GM12892 (cell line): ENCODE data around the gene DDX1.
"Not testable (repeated sequence)": the region's sequence is repeated elsewhere in the genome, so short reads cannot be mapped to it uniquely, and the experiment has no call there.

Experiments used
- DNase-seq: peaks from one replicate; pipeline ENCODE4 v3.0.0; 2011; ENCODE audit not compliant: insufficient read length
- FAIRE-seq: peaks from 2 replicates; lab custom pipeline; 2011; peaks lifted over from hg19 to GRCh38; lab: Jason Lieb, UNC
- POLR2A ChIP-seq: IDR thresholded peaks from 2 replicates; pipeline ENCODE4 v1.6.1; 2011; ENCODE audit warnings: low read depth, low read length, control low read depth
- POLR2AphosphoS5 ChIP-seq: IDR thresholded peaks from 2 replicates; pipeline ENCODE4 v1.6.1; 2011; ENCODE audit warnings: low read depth, low read length, control low read depth
- TAF1 ChIP-seq: IDR thresholded peaks from 2 replicates; pipeline ENCODE4 v1.6.1; 2011; ENCODE audit warnings: low read depth, mild to moderate bottlenecking, control low read depth, low read length, borderline replicate concordance

DDX1 gene

GRCh38 chr2:15620857-15621471 lies 29.3 kb downstream of the DDX1 start:
- FAIRE-seq: no peak
- DNase-seq: no peak
- TF ChIP-seq POLR2AphosphoS5 (no peak), TAF1 (no peak), POLR2A (no peak)

- not testable (repeated sequence) for FAIRE-seq, DNase-seq
These were observed 29.8 kb downstream of the DDX1 start for GRCh38 chr2:15621472-15621870.

DNA sequence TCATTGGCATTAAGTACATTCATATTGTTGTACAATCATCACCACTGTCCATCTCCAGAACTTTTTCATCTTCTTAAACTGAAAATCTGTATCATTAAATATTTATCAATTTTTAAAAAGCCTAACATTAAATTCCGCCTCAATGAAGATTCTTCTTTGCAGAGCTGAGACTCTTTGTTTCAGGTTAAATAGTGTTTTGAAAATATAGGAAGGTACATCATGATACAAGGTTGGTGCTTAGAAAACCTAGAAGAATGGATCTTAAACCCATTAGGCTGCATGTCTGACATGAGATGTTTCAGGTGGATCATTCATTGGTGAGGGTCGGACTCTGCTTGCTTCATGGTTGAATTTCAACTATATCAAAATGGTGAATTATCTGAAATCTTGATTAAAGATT lies 30.5 kb downstream of the DDX1 start:
- TF ChIP-seq POLR2A: no peak
- DNase-seq: no peak
- FAIRE-seq: no peak

- no peak for FAIRE-seq
- no peak for TF ChIP-seq POLR2AphosphoS5
- no peak for TF ChIP-seq TAF1
- TF ChIP-seq POLR2A: no peak
- DNase-seq: no peak
These were observed 31.2 kb downstream of the DDX1 start for GRCh38 chr2:15622614-15623480.

DNA sequence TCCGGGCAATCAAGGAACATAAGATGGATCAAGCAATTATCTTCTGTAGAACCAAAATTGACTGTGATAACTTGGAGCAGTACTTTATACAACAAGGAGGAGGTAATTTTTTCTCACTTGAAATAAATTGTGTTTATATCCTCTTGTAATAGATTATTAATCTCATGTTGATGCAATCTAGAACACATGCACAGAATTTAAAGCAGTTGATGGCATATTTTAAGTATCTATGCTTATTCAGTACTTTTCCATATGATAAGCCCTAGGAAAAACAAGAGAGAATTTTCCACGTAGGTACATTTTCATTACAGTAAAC lies 31.8 kb downstream of the DDX1 start:
- TF ChIP-seq POLR2AphosphoS5 (no peak), TAF1 (no peak), POLR2A (no peak)
- peak; percentile 61 for FAIRE-seq

DNA sequence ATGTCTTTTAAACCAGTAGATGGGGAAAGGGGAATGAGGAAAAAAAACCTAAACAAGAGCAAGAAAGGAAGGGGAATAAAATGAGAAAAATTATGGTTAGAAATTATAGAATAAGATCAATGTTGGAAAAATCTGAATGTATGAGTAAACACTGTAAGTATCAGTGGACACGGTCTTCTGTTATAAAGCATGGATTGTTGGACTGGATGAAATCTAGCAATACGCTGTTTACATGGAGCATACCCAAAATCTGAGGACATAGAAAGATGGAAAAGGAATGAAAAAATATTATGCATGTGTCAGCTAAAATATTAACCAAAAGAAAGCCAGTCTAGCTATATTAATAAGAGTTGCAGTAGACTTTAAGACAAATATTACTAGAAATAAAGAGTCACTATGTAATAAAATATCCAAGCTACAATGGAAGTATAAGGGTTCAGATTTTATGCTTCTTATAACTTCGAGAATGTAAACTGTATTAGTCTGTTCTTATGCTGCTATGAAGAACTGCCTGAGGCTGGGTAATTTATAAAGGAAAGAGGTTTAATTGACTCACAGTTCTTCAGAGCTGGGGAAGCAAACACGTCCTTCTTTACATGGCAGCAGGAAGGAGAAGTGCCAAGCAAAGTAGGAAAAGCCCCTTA lies 32.4 kb downstream of the DDX1 start:
- DNase-seq: no peak
- TF ChIP-seq TAF1: no peak
- TF ChIP-seq POLR2A: no peak
- TF ChIP-seq POLR2AphosphoS5: no peak
- no peak for FAIRE-seq

More for the DNA sequence above, 31.8 kb downstream of the DDX1 start:
- DNase-seq: no peak

DNA sequence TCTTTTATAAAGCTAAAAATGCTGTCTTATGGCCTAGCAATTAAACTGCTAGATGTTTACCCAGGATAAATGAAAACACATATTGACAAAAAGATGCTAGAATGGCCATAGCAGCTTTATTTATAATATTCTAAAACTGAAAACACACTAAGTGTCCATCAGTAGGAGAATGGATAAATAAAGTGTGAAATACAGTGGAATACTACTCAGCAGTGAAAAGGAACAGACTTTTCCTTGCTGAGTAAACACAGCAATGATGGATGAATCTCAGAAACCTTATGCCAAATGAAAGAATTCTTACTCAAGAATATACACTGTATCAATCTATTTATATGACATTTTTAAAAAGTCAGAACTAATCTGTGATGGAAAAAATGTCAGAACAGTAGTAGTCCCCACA lies 33.2 kb downstream of the DDX1 start:
- FAIRE-seq (no peak), DNase-seq (no peak)
- TF ChIP-seq POLR2AphosphoS5 (no peak), POLR2A (no peak), TAF1 (no peak)

- FAIRE-seq (no peak), DNase-seq (no peak)
- no peak for TF ChIP-seq POLR2A
- TF ChIP-seq TAF1: no peak
- no peak for TF ChIP-seq POLR2AphosphoS5
These were observed 33.8 kb downstream of the DDX1 start for GRCh38 chr2:15625344-15626036.

DNA sequence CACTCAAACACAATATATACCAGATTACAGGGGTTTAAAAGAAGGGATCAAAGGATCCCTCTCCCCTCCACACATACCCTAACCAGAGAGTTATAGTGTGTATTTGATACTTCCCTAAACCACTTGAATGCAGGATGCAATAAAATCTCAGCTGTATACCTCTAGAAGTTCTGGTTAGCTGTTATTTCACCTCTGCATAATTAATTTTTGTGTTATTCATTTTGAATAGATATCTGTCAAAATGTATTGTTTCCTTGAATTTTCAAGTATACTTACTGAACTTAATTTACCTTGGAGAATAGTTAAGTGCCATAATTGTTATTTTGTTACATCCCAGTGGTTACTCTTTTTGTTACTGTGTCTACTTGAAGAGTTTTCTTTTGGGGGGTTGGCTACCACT lies 34.5 kb downstream of the DDX1 start:
- no peak for FAIRE-seq
- DNase-seq: no peak
- no peak for TF ChIP-seq POLR2A
- TF ChIP-seq POLR2AphosphoS5: no peak
- TF ChIP-seq TAF1: no peak

- no peak for FAIRE-seq
- no peak for DNase-seq
- no peak for TF ChIP-seq TAF1
- no peak for TF ChIP-seq POLR2A
- TF ChIP-seq POLR2AphosphoS5: no peak
These were observed 35.3 kb downstream of the DDX1 start for GRCh38 chr2:15626967-15627366.

DNA sequence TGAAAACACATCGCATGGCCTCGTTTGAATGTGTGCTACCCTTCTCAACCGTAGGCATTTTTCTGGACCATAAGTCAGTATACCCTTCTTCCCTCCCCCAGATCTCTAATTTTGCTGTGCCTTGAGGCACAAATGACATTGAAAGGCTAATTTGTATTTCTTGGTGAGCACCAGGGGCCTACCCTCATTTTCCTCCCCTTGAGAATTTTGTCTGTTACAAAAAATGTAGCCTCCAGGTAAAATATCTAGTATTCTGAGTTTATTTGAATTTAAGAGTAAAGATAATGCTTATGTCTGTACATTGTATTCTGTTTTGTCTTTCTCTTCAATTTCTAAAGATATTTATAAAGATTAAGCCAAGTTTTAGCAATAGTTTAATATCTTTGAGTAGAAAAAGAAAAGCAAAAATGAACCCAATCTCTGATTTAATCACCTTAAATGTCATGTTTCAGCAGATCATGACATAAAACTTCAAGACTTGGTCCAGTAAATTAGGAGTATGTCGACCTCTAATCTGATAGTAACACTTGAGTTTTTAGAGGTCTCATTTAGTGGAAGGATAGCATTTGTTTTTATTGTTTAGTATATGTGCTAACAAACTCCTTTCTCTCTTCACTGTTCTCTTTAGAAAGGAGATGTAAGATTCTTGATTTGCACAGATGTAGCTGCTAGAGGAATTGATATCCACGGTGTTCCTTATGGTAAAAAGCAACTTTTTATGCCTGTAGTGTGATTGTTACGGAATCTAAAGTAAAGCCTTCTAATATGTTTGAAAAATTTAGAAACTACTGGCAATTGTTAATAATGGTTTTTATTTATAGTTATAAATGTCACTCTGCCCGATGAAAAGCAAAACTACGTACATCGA lies 36.4 kb downstream of the DDX1 start:
- TF ChIP-seq POLR2A (no peak), TAF1 (no peak), POLR2AphosphoS5 (no peak)
- DNase-seq (no peak), FAIRE-seq (no peak)
